ENCODE data around the gene NT5DC4.

NT5DC4 gene

GRCh38 chr2:112720785-112721184, at the start of gene NT5DC4:
Gene NT5DC4 (plus strand): TSS chr2:112721020. CDS start chr2:112721080, 60 bp downstream.
- DNase-seq: no peak

- no peak for DNase-seq
These were observed 49.0 kb upstream of the NT5DC4 start for GRCh38 chr2:112671801-112672200.

GRCh38 chr2:112673008-112673407, 47.8 kb upstream of the NT5DC4 start:
- no peak for DNase-seq

- DNase-seq: peak; percentile 91
These were observed 46.6 kb upstream of the NT5DC4 start for GRCh38 chr2:112674229-112674628.

GRCh38 chr2:112679484-112679883, 41.3 kb upstream of the NT5DC4 start:
- DNase-seq: no peak

- DNase-seq: no peak
These were observed 40.1 kb upstream of the NT5DC4 start for GRCh38 chr2:112680666-112681101.

- DNase-seq: no peak
These were observed 38.7 kb upstream of the NT5DC4 start for GRCh38 chr2:112682101-112682500.

GRCh38 chr2:112683550-112684414, 37.0 kb upstream of the NT5DC4 start:
- DNase-seq: no peak

- no peak for DNase-seq
These were observed 36.4 kb upstream of the NT5DC4 start for GRCh38 chr2:112684415-112684775.

GRCh38 chr2:112685271-112685884, 35.4 kb upstream of the NT5DC4 start:
- DNase-seq: no peak

GRCh38 chr2:112686348-112687217, 34.2 kb upstream of the NT5DC4 start:
- no peak for DNase-seq

GRCh38 chr2:112687522-112687921, 33.3 kb upstream of the NT5DC4 start:
- no peak for DNase-seq

- DNase-seq: peak; percentile 44
These were observed 32.5 kb upstream of the NT5DC4 start for GRCh38 chr2:112688086-112688880.

GRCh38 chr2:112690853-112691401, 29.9 kb upstream of the NT5DC4 start:
- DNase-seq: peak; percentile 94

GRCh38 chr2:112691881-112692281, 28.9 kb upstream of the NT5DC4 start:
- peak; percentile 33 for DNase-seq

- DNase-seq: peak; percentile 95
These were observed 28.3 kb upstream of the NT5DC4 start for GRCh38 chr2:112692495-112692911.

GRCh38 chr2:112692918-112693317, 27.9 kb upstream of the NT5DC4 start:
- peak; percentile 69 for DNase-seq

- DNase-seq: no peak
These were observed 27.2 kb upstream of the NT5DC4 start for GRCh38 chr2:112693596-112693995.

GRCh38 chr2:112694182-112694581, 26.6 kb upstream of the NT5DC4 start:
- no peak for DNase-seq

- DNase-seq: peak; percentile 30
These were observed 21.8 kb upstream of the NT5DC4 start for GRCh38 chr2:112698834-112699515.

- peak; percentile 94 for DNase-seq
These were observed 20.7 kb upstream of the NT5DC4 start for GRCh38 chr2:112699984-112700667.
